ENCODE measurements around the gene ARRB1.

GRCh38 chr11:75355051-75355450 is 3.6 kb upstream of the ARRB1 start:
- no peak for TF ChIP-seq POLR2A (IDR thresholded peaks at IDR 0.05)
- TF ChIP-seq CTCF (IDR thresholded peaks at IDR 0.05), result no peak
- TF ChIP-seq POLR2AphosphoS5 (IDR thresholded peaks at IDR 0.05), result no peak
